Dedifferentiated amniotic fluid mesenchymal stem cell (primary cell): ENCODE measurements around the gene BTBD9.

Source experiments
- DNase-seq: peaks from one replicate; pipeline ENCODE4 v3.0.0-alpha.2; 2016; ENCODE audit errors: extremely low spot score

Gene BTBD9

GRCh38 chr6:38554700-38555413 lies 84.9 kb downstream of the BTBD9 start:
- no peak for DNase-seq

GRCh38 chr6:38554014-38554413 lies 85.7 kb downstream of the BTBD9 start:
- DNase-seq: no peak

DNA sequence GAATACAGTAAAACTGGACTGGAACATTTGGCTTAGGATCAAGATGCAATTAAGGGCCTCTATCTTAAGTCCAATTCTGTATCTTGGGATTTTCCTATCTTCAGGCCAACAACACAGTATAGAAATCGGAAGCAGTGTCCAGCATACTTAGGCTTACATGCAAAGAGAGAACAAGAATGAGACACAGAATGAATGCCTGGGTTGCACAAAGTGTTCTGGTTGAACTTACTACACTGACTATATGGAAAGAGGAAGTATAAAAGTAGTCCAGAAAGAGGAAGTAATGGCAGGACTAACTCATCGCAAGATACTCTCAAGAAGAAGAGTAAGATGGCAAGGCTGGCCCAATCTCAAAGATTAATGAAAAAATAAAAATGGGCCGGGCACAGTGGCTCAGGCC lies 87.6 kb downstream of the BTBD9 start:
- no peak for DNase-seq

DNA sequence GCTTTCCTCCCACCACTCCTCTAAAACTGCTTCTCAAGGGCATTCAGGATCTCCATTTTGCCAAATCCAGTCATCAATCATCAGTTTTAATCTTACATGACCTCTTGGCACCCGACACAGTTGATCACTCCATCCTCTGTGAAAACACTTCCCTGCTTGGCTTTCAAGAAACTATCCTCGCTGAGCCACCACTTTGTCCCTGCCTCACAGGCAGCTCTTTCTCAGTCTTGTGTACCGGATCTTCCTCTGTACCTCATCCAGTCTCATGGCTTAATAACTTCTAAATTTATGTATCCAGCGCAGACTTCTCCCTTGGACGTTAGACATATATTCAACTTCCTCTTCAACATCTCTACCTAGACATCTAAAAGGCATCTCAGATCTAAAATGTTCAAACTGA lies 89.9 kb downstream of the BTBD9 start:
- DNase-seq: no peak

DNA sequence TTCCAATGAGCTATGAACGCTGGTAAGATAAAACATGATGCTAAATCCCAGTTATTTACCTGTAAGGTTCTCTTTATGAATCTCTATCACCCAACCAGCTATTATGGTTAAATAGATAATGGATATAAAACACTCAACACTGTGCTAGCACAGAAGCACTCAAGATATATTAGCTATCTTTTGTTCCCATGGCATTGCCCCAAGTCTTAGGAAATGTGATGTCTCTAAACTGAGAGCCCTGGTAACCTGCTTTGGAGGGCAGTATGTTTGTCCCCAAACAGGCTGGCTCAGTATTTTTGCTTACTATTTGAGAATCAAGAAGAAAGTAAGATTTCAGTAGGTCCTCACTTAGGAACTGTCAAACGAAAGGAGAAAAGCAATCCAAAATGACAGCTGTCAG lies 90.5 kb downstream of the BTBD9 start:
- DNase-seq: no peak

DNA sequence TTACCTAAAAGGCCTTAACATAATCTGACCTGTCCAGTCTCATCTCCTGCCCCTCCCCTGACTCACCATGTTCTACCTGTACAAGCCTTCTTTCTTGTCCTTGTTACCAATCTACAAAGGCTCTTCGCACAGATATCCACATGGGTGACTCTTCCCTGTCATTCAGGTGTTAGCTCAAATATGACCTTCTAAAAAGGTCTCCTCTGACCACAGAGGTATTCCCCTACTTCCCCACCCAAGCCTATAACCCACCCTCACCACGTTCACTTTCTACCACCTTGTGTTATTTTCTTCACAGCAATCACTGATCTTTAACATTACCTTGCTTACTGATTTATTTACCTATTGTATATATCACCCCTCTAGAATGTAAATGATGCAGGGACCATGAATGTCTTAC lies 96.7 kb downstream of the BTBD9 start:
- DNase-seq: no peak

DNA sequence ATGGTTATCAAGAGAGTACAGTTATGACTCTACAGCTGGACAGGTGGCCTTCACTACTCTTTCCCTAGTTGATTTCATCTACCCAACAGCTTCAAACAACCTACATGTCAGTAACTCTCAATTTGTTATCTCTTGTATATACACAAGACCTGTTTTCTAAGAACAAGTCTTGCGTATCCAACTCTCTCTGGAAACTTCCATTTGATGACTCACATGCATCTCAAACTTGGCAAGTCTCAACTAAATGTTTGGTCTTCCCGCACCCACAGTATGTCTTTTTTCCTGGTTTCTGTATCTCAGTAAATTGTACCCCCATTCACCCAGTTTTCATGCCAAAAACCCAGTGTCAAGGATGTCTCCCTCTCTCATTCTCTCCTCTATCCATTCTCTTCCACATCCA lies 97.7 kb downstream of the BTBD9 start:
- no peak for DNase-seq

DNA sequence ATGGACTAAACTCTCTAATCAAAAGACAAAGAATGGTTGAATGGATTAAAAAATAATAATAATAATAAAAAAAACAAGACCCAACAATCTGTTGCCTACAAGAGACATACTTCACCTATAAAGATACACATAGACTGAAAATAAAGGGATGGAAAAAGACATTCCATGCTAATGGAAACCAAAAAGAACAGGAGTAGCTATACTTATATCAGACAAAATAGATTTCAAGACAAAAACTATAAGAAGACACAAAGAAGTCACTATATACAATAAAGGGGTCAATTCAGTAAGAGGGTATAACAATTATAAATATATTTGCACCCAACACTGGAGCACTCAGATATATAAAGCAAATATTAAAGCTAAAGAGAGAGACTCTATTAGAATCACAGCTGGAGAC lies 106.7 kb downstream of the BTBD9 start:
- no peak for DNase-seq

DNA sequence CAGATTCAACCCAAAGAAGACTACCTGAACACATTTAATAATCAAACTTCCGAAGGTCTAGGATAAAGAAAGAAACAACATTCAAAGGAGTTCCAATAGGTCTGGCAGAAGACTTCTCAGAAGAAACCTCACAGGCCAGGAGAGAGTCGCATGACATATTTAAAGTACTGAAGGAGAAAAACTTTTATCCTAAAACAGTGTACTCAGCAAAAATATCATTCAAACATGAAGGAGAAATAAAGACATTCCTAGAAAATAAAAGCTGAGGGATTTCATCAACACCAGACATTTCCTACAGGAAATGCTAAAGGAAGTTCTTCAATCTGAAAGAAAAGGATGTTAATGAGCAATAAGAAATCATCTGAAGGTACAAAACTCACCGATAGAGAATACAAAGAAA lies 108.6 kb downstream of the BTBD9 start:
- DNase-seq: no peak

GRCh38 chr6:38528196-38528965 lies 111.3 kb downstream of the BTBD9 start:
- DNase-seq: no peak

DNA sequence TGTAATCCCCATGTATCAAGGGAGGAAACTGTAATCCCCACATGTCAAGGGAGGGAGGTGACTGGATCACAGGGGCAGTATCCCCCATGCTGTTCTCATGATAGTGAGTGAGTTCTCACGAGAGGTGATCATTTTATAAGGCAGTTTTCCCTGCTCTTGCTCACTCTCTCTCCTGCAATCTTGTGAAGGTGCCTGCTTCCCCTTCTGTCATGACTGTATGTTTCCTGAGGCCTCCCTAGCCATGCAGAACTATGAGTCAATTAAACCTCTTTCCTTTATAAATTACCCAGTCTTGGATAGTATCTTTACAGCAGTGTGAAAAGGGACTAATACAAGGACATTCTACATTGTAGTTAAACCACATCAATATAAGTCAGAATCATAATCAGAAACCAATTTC lies 112.4 kb downstream of the BTBD9 start:
- no peak for DNase-seq

- no peak for DNase-seq
These were observed 113.8 kb downstream of the BTBD9 start for GRCh38 chr6:38525888-38526287.

DNA sequence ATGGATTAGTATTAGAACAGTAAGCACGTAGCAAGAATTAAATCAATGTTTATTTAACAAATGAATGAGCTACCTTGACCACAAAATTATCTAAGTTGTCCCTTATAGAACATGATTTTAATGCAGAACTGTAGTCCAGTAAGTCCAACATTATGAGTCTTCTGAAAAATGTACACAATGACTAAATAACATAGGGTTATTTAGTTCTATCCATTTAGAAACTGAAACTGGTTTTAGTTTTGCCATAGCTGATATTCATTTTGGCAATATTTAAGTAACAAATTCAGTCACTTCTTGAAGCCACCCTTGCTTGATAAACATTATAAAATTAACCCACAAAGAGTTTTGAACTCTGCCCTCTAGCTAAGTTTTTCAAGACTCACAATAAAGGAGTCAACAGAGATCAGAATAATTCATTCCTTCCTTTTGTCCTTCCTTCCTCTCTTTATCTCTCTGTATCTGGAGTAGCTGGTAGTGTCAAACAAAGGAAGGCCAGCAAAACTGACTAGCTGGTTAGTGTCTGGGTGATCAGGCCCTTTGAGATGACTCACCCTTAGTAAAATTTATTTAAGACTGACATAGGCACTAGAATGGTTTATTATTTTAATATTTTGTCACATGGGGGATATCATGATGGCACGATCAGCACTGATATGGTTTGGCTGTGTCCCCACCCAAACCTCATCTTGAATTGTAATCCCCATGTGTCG lies 115.1 kb downstream of the BTBD9 start:
- DNase-seq: no peak

DNA sequence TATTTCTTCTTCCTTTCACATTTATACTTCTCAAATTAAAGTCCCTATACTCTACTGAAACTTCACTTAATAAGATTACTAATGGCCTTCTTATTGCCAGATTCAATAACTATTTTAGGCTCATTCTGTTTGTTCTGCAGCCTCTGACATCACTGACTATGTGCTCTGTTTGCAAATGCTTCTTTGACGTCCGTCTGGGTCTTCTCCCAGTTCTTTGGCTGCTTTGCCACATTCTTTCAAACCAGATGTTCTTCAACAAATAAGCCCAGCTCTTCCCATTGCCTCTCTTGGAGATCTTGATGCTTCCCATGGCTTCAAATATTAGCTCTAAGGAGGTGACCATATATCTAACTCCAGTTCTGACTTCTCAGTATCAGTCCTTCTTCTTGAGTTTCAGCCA lies 117.4 kb downstream of the BTBD9 start:
- DNase-seq: no peak

DNA sequence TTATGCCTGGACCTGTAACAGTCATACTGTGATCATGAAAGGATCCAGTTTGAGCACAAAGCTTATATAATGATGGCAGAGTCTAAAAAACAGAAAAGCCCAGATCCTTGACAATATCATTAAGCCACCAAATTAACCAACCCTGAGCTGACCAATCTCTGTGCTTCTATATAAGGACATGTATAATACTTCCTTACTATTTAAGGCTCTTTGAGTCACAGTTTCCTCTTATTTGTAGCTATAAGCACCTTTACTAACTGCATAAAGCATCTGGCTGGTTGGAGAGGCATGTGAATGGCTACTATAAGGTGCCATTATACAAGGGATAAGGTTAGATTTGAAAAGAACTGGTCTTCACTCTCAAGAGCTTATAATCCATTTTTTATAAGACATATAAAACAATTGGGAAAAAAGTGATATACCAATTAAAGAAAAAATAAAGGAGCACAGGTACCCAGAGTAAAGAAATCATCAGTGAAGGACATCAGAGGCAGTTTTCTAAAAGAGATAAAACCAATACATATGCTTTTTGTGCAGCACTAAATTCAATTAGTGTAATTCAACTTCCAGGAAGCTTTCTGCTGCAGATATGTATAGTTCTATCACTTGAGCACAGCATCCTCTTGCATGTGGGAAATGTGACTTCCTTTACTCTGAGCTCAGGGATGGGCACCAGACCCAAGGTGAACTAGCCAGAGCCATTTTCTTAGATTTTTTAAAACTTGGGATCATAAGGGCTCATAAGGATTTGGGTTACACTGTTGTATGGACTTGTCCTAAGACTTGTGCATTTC lies 121.0 kb downstream of the BTBD9 start:
- no peak for DNase-seq

DNA sequence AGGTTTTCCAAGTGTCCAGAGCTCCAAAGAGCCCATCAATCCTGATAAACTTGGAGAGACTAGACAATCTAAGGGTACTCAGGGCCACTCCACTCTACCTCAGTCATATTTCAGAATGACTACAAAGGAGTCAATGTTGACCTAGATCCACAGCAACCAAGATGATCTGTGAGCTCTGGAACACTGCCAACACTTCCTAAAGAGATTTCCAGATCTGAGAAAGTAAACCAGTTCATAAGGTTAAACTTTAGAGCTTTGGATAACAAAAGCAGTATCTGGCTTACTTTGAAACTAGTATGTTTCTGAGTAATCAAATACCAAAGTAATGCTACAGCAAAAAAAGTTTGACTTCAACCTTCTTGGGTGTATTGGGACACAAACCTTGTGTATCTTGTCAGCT lies 122.7 kb downstream of the BTBD9 start:
- no peak for DNase-seq

DNA sequence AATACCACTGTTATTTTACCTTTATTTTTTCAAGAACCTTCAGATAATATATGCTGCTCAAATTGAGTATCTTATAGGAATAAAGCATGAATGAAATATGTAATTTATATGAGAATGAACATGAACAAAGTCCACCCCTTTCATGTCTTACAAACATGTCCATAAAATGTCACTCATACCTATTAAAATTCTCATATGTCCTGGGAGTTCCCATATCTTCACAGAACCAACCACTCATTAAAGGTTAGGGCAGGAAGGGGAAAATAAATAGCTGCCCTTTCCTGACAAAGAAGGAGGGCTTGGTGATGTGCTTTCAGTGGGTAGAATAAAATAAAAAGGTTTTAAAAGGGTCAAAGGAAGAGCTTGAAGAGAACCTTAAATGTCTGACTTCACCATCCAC lies 125.3 kb downstream of the BTBD9 start:
- DNase-seq: no peak

DNA sequence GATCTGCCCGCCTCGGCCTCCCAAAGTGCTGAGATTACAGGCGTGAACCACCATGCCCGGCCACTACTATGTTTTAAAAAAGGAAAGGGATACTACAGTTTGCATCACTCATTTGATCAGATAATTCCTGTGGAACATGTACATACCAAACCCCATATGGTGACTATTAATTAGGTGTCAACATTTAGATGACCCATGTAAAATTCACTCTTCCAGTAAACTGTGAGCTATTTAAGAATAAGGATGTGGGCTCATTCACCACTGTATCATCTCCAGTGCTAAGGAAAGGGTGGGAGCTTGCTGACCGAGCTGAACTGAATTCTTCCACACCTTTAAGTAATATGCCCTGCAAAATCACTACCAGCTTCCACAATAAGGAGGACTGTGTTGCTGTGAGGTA lies 127.5 kb downstream of the BTBD9 start:
- no peak for DNase-seq

- DNase-seq: no peak
These were observed 129.5 kb downstream of the BTBD9 start for GRCh38 chr6:38510205-38510604.

DNA sequence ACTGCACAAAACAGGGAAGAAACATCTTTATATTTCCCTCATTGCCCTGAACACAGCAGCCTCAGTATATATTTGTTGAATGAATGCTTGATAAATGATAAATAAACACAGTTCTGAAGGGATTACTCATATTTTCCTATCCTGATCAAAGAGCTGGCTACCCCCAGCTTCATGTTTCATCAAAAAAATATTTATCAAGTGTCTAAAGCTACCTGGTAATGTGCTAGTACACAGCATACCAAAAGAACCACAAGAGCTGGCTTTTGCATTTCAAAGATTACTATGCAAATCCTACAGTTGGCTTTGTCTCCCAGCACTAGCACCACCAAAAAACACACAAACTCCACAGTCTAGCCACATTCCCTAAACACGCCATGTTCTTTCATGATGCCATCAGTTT lies 130.0 kb downstream of the BTBD9 start:
- DNase-seq: peak; percentile 33

DNA sequence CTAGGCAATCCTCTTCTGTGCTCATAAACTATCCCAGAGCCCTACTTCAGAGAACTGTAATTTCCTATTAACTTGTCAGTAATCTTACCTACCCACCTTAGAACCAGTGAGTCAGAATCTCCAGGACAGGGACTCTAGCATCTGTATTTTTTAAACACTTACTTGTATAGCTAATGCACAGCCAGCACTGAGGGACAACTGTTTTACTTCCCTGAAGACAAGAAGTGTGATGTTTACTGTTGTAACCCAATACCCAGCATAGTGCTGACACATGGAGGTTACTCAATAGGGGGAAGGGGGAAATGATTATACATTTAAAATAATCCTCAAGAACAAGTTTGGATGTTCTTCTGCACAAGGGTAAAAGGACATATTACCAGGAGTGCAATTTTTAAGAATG lies 130.8 kb downstream of the BTBD9 start:
- peak; percentile 23 for DNase-seq

DNA sequence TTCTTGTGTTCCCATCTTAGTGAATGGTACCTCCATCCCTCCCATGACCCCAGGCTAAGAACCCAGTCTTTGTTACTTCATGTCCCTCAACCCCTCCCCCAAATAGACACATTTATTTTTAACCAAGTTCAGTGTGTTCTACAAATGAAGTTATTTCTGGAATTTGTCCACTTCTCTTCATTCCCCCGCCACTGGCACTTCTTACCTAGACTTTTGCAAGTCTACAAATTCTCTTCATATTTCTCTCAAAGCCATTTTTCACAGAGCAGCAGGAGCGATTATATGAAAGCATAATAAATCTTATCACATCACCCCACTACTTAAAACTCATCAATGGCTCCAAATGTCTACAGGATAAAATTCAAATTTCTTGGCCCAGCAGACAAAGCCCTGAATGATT lies 131.4 kb downstream of the BTBD9 start:
- DNase-seq: no peak
